Choroid plexus epithelial cell (primary cell): Measurements from ENCODE around the gene C11orf58.
A peak's percentile ranks its signal among the peaks of the same experiment; 100 is the strongest.

Experiments
- DNase-seq: peaks from one replicate; pipeline ENCODE4 v3.0.0-alpha.2; 2010; ENCODE audit warnings: low read depth
- H3K4me3 ChIP-seq: 2 replicates; pipeline ENCODE4 v1.5.1; 2011; ENCODE audit warnings: low read depth, mild to moderate bottlenecking, control low read depth, low read length, moderate library complexity
- TF ChIP-seq, protein P1 (sequence below): conservative IDR thresholded peaks from 2 replicates; pipeline ENCODE4 v1.5.1; 2011; ENCODE audit warnings: low read depth, mild to moderate bottlenecking, control low read depth, inconsistent platforms, low read length, moderate library complexity

Gene C11orf58

DNA sequence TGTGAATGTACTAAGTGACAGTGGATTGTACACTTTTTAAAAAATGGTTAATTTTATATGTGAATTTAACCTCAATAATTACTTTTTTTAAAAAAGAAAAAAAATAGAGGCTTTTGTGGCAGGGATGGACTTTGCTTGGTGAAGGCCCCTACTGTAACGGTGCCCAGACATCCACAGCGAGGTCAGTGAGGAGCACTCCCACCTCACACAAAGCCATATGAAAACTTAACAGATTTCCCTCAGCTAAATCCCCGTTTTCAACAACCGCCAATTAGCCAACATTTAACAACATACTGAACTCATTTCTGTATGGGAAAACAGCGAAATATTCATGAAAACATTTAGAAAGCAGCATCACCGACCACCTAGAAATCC, 642 bp upstream of the C11orf58 start:
- TF ChIP-seq, protein P1, sequence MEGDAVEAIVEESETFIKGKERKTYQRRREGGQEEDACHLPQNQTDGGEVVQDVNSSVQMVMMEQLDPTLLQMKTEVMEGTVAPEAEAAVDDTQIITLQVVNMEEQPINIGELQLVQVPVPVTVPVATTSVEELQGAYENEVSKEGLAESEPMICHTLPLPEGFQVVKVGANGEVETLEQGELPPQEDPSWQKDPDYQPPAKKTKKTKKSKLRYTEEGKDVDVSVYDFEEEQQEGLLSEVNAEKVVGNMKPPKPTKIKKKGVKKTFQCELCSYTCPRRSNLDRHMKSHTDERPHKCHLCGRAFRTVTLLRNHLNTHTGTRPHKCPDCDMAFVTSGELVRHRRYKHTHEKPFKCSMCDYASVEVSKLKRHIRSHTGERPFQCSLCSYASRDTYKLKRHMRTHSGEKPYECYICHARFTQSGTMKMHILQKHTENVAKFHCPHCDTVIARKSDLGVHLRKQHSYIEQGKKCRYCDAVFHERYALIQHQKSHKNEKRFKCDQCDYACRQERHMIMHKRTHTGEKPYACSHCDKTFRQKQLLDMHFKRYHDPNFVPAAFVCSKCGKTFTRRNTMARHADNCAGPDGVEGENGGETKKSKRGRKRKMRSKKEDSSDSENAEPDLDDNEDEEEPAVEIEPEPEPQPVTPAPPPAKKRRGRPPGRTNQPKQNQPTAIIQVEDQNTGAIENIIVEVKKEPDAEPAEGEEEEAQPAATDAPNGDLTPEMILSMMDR = no peak
- DNase-seq = no peak
- H3K4me3 ChIP-seq = peak overlapping the region; percentile 85

DNA sequence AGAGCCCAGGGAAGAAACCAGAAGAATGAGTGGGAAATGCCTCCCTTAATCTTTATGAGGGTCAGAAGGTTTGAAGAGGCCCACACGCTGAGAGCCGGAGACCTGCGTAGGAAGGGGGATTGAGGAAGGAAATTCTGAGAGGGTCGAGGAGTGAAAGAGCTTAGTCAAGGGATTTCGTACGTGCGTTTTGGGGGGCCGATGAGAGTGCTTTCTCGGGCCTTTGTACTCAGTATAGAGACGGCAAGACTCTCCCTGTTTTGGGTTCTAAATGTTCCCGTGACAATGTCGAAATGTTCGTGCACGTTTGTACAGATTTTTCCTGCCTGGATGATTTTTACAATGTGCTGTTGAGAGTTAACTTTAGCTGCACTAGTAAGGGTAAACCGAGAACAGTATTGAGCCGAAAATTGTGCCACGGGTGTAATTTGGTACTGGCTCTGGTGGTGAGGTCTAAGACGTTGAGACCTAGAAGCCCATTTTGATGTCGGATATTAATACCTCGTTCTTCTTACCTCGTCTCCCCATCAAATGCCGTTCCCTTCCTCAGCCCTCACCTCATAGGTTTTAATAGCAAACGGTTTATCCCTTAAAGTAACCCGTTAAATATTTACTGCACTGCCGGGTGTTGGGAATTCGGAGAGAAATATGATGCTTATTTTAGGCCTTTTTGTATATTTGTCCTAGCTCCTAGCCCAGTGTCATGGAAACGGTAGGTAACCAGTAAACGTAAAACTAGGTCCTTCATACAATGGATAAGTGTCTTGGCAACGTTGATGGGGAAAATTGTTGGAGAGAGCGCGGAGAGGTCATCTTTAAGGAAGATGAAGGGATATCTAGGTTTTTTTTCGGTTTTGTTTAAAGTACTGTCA, 734 bp downstream of the C11orf58 start:
- peak overlapping the region; percentile 85 for H3K4me3 ChIP-seq
- DNase-seq = peak; percentile 38
- TF ChIP-seq, protein P1 = no peak

DNA sequence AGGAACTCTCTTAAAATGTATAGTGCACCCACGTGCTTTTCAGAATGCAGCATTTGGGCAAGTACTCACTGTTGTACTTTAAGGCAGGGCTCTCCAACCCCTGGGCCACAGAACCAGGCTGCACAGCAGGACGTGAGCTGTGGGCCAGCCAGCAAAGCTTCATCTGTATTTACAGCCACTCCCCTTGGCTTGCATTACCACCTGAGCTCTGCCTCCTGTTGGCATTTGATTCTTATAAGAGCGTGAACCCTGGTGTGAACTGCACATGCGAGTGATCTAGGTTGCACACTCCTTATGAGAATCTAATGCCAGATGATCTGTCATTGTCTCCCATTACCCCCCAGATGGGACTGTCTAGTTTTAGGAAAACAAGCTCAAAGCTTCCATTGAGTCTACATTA, 3.0 kb downstream of the C11orf58 start:
- TF ChIP-seq, protein P1 = no peak
- DNase-seq = no peak
- H3K4me3 ChIP-seq = no peak overlapping the region

DNA sequence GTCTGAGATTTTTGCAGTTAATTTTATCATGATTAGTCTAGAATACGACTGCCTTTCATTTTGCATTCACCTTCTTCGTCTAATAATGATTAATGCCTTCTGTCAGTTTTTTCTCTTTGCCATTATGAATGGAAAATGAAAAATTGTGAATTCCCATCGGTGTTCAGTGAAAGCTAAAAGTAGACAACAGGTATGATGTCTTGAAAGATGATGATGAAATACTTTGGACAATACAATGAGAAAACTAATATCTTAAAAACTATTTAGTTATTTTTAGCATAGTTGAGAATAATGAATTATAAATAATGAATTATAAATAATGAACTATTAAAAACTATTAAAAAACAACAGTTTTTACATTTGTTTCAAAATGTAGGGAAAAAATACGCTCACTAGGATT, 5.0 kb downstream of the C11orf58 start:
- no peak for DNase-seq
- TF ChIP-seq, protein P1 = no peak
- no peak overlapping the region for H3K4me3 ChIP-seq

- no peak overlapping the region for H3K4me3 ChIP-seq
- no peak for DNase-seq
- TF ChIP-seq, protein P1 = no peak
These were observed 5.8 kb downstream of the C11orf58 start for GRCh38 chr11:16744128-16744725.

DNA sequence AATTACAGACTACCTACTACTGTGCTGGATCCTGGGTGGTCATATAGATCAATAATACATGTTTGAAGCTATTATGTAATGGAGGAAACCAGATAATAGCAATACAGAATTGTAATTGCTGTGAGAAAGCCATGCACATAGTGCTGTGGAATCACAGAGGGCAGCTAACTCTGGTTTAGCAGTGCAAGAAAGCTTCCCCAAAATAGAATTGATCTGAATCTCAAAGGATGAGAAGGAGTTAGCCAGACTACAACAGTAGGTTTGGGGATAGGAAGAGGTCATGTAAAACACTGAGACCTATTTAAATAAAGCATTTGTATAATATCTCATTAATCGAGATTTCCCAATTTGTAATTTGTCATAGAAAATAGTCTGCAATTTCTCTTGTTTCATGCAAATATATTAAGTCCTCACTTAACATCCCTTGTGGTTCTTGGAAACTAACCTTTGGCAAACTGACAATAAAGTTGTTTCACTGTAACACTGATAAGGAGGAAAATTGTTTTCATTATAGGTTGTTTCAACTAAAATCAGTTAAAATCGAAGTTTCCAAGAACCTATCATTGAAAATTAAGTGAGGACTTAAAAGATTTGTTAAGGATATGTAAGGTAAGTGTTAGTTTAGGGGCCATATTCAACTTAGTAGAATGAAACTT, 7.6 kb downstream of the C11orf58 start:
- H3K4me3 ChIP-seq = no peak overlapping the region
- DNase-seq = no peak
- TF ChIP-seq, protein P1 = no peak
